Neural crest cell (in vitro differentiated cells): ENCODE data around the gene ABHD17B. TPM values are rescaled to one million over a fixed set of nuclear protein-coding genes. Genes with fewer than 3 reads are reported as not detected.

Source experiments
- DNase-seq: peaks from one replicate; pipeline ENCODE4 v3.0.0; 2021; ENCODE audit warnings: low read depth, mixed read lengths, low spot score
- H3K27ac Mint-ChIP-seq: one replicate; pipeline ENCODE4 v1.8.0; 2021; ENCODE audit warnings: mild to moderate bottlenecking, mixed read lengths; ENCODE audit not compliant: unreplicated experiment
- H3K27me3 Mint-ChIP-seq: 2 replicates; pipeline ENCODE4 v1.8.0; 2021; ENCODE audit warnings: low read depth, mild to moderate bottlenecking, mixed read lengths
- H3K36me3 Mint-ChIP-seq: 2 replicates; pipeline ENCODE4 v1.8.0; 2021; ENCODE audit warnings: low read depth, mild to moderate bottlenecking, mixed read lengths
- H3K4me1 Mint-ChIP-seq: 2 replicates; pipeline ENCODE4 v1.8.0; 2021; ENCODE audit warnings: mixed read lengths
- H3K4me3 Mint-ChIP-seq: one replicate; pipeline ENCODE4 v1.8.0; 2021; ENCODE audit warnings: mild to moderate bottlenecking, mixed read lengths
- H3K9me3 Mint-ChIP-seq: 2 replicates; pipeline ENCODE4 v1.8.0; 2021; ENCODE audit warnings: mixed read lengths
- CTCF ChIP-seq: fragments of 200-600 bp; sonication (generic); conservative IDR thresholded peaks from 2 replicates; pipeline ENCODE4 v1.5.0; 2021; ENCODE audit warnings: antibody characterized with exemption, mild to moderate bottlenecking
- total RNA-seq: library from RNA; stranded (reverse); gene quantifications from 2 replicates; pipeline ENCODE4 v1.2.1, GENCODE V29; 2021

The ABHD17B gene
- total RNA-seq, 1 donor from 2014 or later, result 42.1 TPM

GRCh38 chr9:71915495-71915894 lies 4.5 kb upstream of the ABHD17B start:
- Mint-ChIP-seq H3K4me1 (peaks cover 31% of the 10 kb centered on the region), H3K27me3 (no peaks in the 10 kb centered on the region), H3K36me3 (peaks cover 11% of the 10 kb centered on the region), H3K4me3 (no peak overlapping the region), H3K27ac (no peak overlapping the region), H3K9me3 (peaks cover 3% of the 10 kb centered on the region)
- DNase-seq, result no peak
- TF ChIP-seq CTCF, result no peak

- peaks cover 55% of the 10 kb centered on the region for H3K4me1 Mint-ChIP-seq
- TF ChIP-seq CTCF, result no peak
- DNase-seq, result no peak
- H3K27ac Mint-ChIP-seq, result peak overlapping the region; percentile 96
- H3K36me3 Mint-ChIP-seq, result no peaks in the 10 kb centered on the region
- no peaks in the 10 kb centered on the region for H3K9me3 Mint-ChIP-seq
- H3K27me3 Mint-ChIP-seq, result no peaks in the 10 kb centered on the region
- H3K4me3 Mint-ChIP-seq, result peak overlapping the region; percentile 100
Observed at GRCh38 chr9:71911908-71912335, 929 bp upstream of the ABHD17B start.

GRCh38 chr9:71910650-71911060 lies 338 bp downstream of the ABHD17B start:
- no peak for TF ChIP-seq CTCF
- Mint-ChIP-seq H3K4me1 (peaks cover 56% of the 10 kb centered on the region), H3K9me3 (no peaks in the 10 kb centered on the region), H3K27me3 (no peaks in the 10 kb centered on the region), H3K36me3 (no peaks in the 10 kb centered on the region), H3K4me3 (peak overlapping the region; percentile 100), H3K27ac (peak overlapping the region; percentile 99)
- DNase-seq, result no peak

GRCh38 chr9:71909887-71910649 lies 925 bp downstream of the ABHD17B start:
- no peaks in the 10 kb centered on the region for H3K36me3 Mint-ChIP-seq
- no peaks in the 10 kb centered on the region for H3K9me3 Mint-ChIP-seq
- peak overlapping the region; percentile 98 for H3K4me3 Mint-ChIP-seq
- no peaks in the 10 kb centered on the region for H3K27me3 Mint-ChIP-seq
- peaks cover 56% of the 10 kb centered on the region for H3K4me1 Mint-ChIP-seq
- H3K27ac Mint-ChIP-seq, result peak overlapping the region; percentile 98
- DNase-seq, result peak; percentile 66
- no peak for TF ChIP-seq CTCF

DNA sequence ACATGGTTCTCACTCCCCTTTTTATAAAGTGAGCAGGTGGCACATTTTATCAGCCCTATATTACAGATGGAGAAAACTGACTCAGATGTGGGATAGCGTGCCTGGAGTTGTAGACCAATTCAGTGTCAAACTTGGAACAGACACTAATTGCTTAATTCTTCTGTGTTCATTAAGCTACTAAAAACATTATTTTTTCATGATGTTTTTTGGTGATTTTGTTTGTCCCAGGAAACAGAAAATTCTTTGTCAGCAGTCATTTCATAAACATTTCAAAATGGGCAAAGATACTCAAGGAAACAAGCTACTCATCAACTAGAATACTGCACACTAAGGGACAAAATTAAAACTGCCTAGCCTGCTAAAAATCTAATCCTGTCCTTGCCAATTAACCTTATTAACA lies 2.2 kb downstream of the ABHD17B start:
- no peak for TF ChIP-seq CTCF
- peak overlapping the region; percentile 98 for H3K27ac Mint-ChIP-seq
- no peak for DNase-seq
- H3K9me3 Mint-ChIP-seq, result no peaks in the 10 kb centered on the region
- no peaks in the 10 kb centered on the region for H3K36me3 Mint-ChIP-seq
- H3K4me3 Mint-ChIP-seq, result peak overlapping the region; percentile 98
- H3K27me3 Mint-ChIP-seq, result no peaks in the 10 kb centered on the region
- peaks cover 60% of the 10 kb centered on the region for H3K4me1 Mint-ChIP-seq
